H9 (cell line): ENCODE results near the gene TENM3. TPM values are rescaled to one million over a fixed set of nuclear protein-coding genes. Genes with fewer than 3 reads are reported as not detected.

Experiments used
- DNase-seq: peaks from one replicate; pipeline ENCODE4 v3.0.0-alpha.2; 2017
- H2AFZ ChIP-seq: one replicate; pipeline ENCODE4 v1.6.1; 2013; ENCODE audit warnings: mild to moderate bottlenecking, low read length, control low read depth, moderate library complexity
- H2AK5ac ChIP-seq: 2 replicates; pipeline ENCODE4 v1.6.1; 2013; ENCODE audit warnings: low read length, control low read depth, mixed read lengths; ENCODE audit not compliant: insufficient read length
- H2BK120ac ChIP-seq: one replicate; pipeline ENCODE4 v1.6.1; 2013; ENCODE audit warnings: low read depth, mild to moderate bottlenecking, low read length, control low read depth, inconsistent platforms; ENCODE audit not compliant: poor library complexity, severe bottlenecking
- H2BK12ac ChIP-seq: 2 replicates; pipeline ENCODE4 v1.6.1; 2013; ENCODE audit warnings: low read length, control low read depth, mixed read lengths, low read depth; ENCODE audit not compliant: insufficient read length
- H2BK15ac ChIP-seq: 2 replicates; pipeline ENCODE4 v1.6.1; 2013; ENCODE audit warnings: low read depth, low read length, control low read depth
- H2BK20ac ChIP-seq: one replicate; pipeline ENCODE4 v1.6.1; 2013; ENCODE audit warnings: low read depth, mild to moderate bottlenecking, low read length, control low read depth, inconsistent platforms; ENCODE audit not compliant: poor library complexity, severe bottlenecking
- H2BK5ac ChIP-seq: 2 replicates; pipeline ENCODE4 v1.6.1; 2013; ENCODE audit warnings: low read length, control low read depth, mixed read lengths; ENCODE audit not compliant: insufficient read length
- H3K14ac ChIP-seq: 2 replicates; pipeline ENCODE4 v1.6.1; 2013; ENCODE audit warnings: low read length, control low read depth; ENCODE audit not compliant: insufficient read depth
- H3K18ac ChIP-seq: 2 replicates; pipeline ENCODE4 v1.6.1; 2013; ENCODE audit warnings: low read depth, mild to moderate bottlenecking, mixed read lengths, low read length, control low read depth; ENCODE audit not compliant: insufficient read length
- H3K23ac ChIP-seq: 2 replicates; pipeline ENCODE4 v1.6.1; 2013; ENCODE audit warnings: low read length, control low read depth, mixed read lengths, low read depth; ENCODE audit not compliant: insufficient read length
- H3K23me2 ChIP-seq: 2 replicates; pipeline ENCODE4 v1.6.1; 2013; ENCODE audit warnings: low read depth, mild to moderate bottlenecking, mixed read lengths, low read length, control low read depth; ENCODE audit not compliant: insufficient read length, poor library complexity, severe bottlenecking
- H3K27ac ChIP-seq: 2 replicates; pipeline ENCODE4 v1.5.1; 2013; ENCODE audit warnings: low read length, control low read depth, mixed read lengths, low read depth; ENCODE audit not compliant: insufficient read length
- H3K27me3 ChIP-seq: 2 replicates; pipeline ENCODE4 v1.6.1; 2013; ENCODE audit warnings: low read length, control low read depth, inconsistent platforms; ENCODE audit not compliant: insufficient read depth
- H3K4ac ChIP-seq: 2 replicates; pipeline ENCODE4 v1.6.1; 2013; ENCODE audit warnings: low read depth, mild to moderate bottlenecking, control low read depth, inconsistent platforms, low read length, moderate library complexity
- H3K4me1 ChIP-seq: 2 replicates; pipeline ENCODE4 v1.6.1; 2013; ENCODE audit warnings: low read length, control low read depth, inconsistent platforms; ENCODE audit not compliant: insufficient read depth
- H3K4me2 ChIP-seq: 2 replicates; pipeline ENCODE4 v1.6.1; 2013; ENCODE audit warnings: low read length, control low read depth, mixed read lengths; ENCODE audit not compliant: insufficient read length, insufficient read depth
- H3K56ac ChIP-seq: 2 replicates; pipeline ENCODE4 v1.6.1; 2013; ENCODE audit warnings: low read depth, mild to moderate bottlenecking, mixed read lengths, low read length, control low read depth; ENCODE audit not compliant: insufficient read length
- H3K79me1 ChIP-seq: 2 replicates; pipeline ENCODE4 v1.6.1; 2013; ENCODE audit warnings: low read depth, mild to moderate bottlenecking, moderate library complexity, low read length, control low read depth, inconsistent platforms; ENCODE audit not compliant: insufficient read depth, poor library complexity, severe bottlenecking
- H3K79me2 ChIP-seq: 2 replicates; pipeline ENCODE4 v1.6.1; 2013; ENCODE audit warnings: low read length, control low read depth, inconsistent platforms; ENCODE audit not compliant: insufficient read depth
- H3K9ac ChIP-seq: 2 replicates; pipeline ENCODE4 v1.6.1; 2013; ENCODE audit warnings: low read length, control low read depth, mixed read lengths; ENCODE audit not compliant: insufficient read length; ENCODE audit errors: extremely low read depth
- H3K9me3 ChIP-seq: one replicate; pipeline ENCODE4 v1.6.1; 2013; ENCODE audit warnings: low read depth, low read length, inconsistent platforms; ENCODE audit not compliant: control insufficient read depth
- H3T11ph ChIP-seq: one replicate; pipeline ENCODE4 v1.6.1; 2013; ENCODE audit warnings: mild to moderate bottlenecking, low read length, control low read depth, inconsistent platforms
- H4K20me1 ChIP-seq: one replicate; pipeline ENCODE4 v1.6.1; 2013; ENCODE audit not compliant: control insufficient read depth, insufficient read length, insufficient read depth
- H4K5ac ChIP-seq: 2 replicates; pipeline ENCODE4 v1.6.1; 2013; ENCODE audit warnings: low read depth, mild to moderate bottlenecking, mixed read lengths, low read length, control low read depth; ENCODE audit not compliant: insufficient read length
- H4K8ac ChIP-seq: replicated peaks from 2 replicates; pipeline ENCODE4 v1.6.1; 2013; ENCODE audit warnings: low read length, control low read depth, mixed read lengths, low read depth; ENCODE audit not compliant: insufficient read length
- H4K91ac ChIP-seq: 2 replicates; pipeline ENCODE4 v1.6.1; 2013; ENCODE audit warnings: low read depth, mild to moderate bottlenecking, moderate library complexity, mixed read lengths, low read length, control low read depth; ENCODE audit not compliant: insufficient read length
- H3K27ac Mint-ChIP-seq, 3 experiments: 2 replicates in 2 of 3; 3 replicates in 1 of 3; pipeline ENCODE4 v1.8.0; 2020 to 2021; ENCODE audit warnings: mixed read lengths in 3 of 3, mild to moderate bottlenecking in 1 of 3, moderate library complexity in 1 of 3
- H3K27me3 Mint-ChIP-seq: 2 replicates; pipeline ENCODE4 v1.8.0; 2021; ENCODE audit warnings: low read depth, mild to moderate bottlenecking, moderate library complexity, mixed read lengths
- H3K36me3 Mint-ChIP-seq, 3 experiments: 2 replicates in 2 of 3; 3 replicates in 1 of 3; pipeline ENCODE4 v1.8.0; 2020 to 2021; ENCODE audit warnings: low read depth in 3 of 3, mixed read lengths in 3 of 3; ENCODE audit not compliant: insufficient read depth in 1 of 3
- H3K4me1 Mint-ChIP-seq, 2 experiments: 2 replicates each; pipeline ENCODE4 v1.8.0; 2020; ENCODE audit warnings: mixed read lengths in 2 of 2
- H3K4me3 Mint-ChIP-seq, 2 experiments: 2 replicates in 1 of 2; 3 replicates in 1 of 2; pipeline ENCODE4 v1.8.0; 2020 to 2021; ENCODE audit warnings: mild to moderate bottlenecking in 2 of 2, mixed read lengths in 2 of 2, moderate library complexity in 1 of 2
- H3K9me3 Mint-ChIP-seq, 2 experiments: 2 replicates in 1 of 2; 3 replicates in 1 of 2; pipeline ENCODE4 v1.8.0; 2020; ENCODE audit warnings: mild to moderate bottlenecking in 2 of 2, mixed read lengths in 2 of 2, moderate library complexity in 1 of 2
- CTCF ChIP-seq: fragments of 200-600 bp; sonication (generic); conservative IDR thresholded peaks from 3 replicates; pipeline ENCODE4 v1.8.0; 2021; ENCODE audit warnings: antibody characterized with exemption, mild to moderate bottlenecking
- WGBS: extraction: QIAGEN DNeasy Blood & Tissue Kit; methylation state at CpG from one replicate; pipeline ENCODE4 v1.1.7; 2013; ENCODE audit warnings: missing lambda C conversion rate, low lambda C conversion rate, mixed read lengths; ENCODE audit not compliant: insufficient read length; ENCODE audit errors: extremely low coverage; 5-methylcytosine and 5-hydroxymethylcytosine counted together
- total RNA-seq: library from RNA; stranded (reverse); gene quantifications from 2 replicates; pipeline ENCODE4 v1.2.1, GENCODE V29; 2021

The TENM3 gene
- total RNA-seq, 1 experiment from 2014 or later: 49.6 TPM

GRCh38 chr4:182589100-182589499 is 345.9 kb downstream of the TENM3 start:
- Histone ChIP-seq H2BK15ac (no peak overlapping the region), H3K23ac (no peak overlapping the region), H4K91ac (no peak overlapping the region), H3K23me2 (no peaks in the 10 kb centered on the region), H3K56ac (no peak overlapping the region), H2BK5ac (no peak overlapping the region), H3T11ph (no peak overlapping the region), H4K8ac (no peak overlapping the region), H4K20me1 (no peaks in the 10 kb centered on the region), H2BK120ac (no peak overlapping the region), H3K18ac (no peak overlapping the region), H3K14ac (no peak overlapping the region), H2BK20ac (no peak overlapping the region), H3K79me2 (no peaks in the 10 kb centered on the region; the same call in 1 of the 2 replicates), H2AFZ (no peak overlapping the region), H2AK5ac (no peak overlapping the region), H3K9ac (no peak overlapping the region), H3K27me3 (no peaks in the 10 kb centered on the region), H3K9me3 (no peaks in the 10 kb centered on the region), H3K79me1 (no peaks in the 10 kb centered on the region), H4K5ac (no peak overlapping the region), H3K4ac (no peak overlapping the region), H3K4me2 (no peak overlapping the region), H2BK12ac (no peak overlapping the region), H3K27ac (no peak overlapping the region), H3K4me1 (peaks cover 6% of the 10 kb centered on the region; the same call in 1 of the 2 replicates)
- Mint-ChIP-seq H3K4me3 (no peak overlapping the region), H3K27me3 (no peaks in the 10 kb centered on the region), H3K27ac (no peak overlapping the region), H3K9me3 (peaks cover 3 to 12% of the 10 kb centered on the region in 2 experiments; a peak in 3 of 5 replicates), H3K4me1 (peaks cover 21 to 31% of the 10 kb centered on the region in 2 experiments), H3K36me3 (peaks cover 8 to 22% (median 12%) of the 10 kb centered on the region in 3 experiments)
- WGBS: no CpG with 5 or more reads among the region's 2 CpGs
- DNase-seq: no peak
- no peak for TF ChIP-seq CTCF
